Measurements from ENCODE around the gene TRPT1.

The TRPT1 gene

DNA sequence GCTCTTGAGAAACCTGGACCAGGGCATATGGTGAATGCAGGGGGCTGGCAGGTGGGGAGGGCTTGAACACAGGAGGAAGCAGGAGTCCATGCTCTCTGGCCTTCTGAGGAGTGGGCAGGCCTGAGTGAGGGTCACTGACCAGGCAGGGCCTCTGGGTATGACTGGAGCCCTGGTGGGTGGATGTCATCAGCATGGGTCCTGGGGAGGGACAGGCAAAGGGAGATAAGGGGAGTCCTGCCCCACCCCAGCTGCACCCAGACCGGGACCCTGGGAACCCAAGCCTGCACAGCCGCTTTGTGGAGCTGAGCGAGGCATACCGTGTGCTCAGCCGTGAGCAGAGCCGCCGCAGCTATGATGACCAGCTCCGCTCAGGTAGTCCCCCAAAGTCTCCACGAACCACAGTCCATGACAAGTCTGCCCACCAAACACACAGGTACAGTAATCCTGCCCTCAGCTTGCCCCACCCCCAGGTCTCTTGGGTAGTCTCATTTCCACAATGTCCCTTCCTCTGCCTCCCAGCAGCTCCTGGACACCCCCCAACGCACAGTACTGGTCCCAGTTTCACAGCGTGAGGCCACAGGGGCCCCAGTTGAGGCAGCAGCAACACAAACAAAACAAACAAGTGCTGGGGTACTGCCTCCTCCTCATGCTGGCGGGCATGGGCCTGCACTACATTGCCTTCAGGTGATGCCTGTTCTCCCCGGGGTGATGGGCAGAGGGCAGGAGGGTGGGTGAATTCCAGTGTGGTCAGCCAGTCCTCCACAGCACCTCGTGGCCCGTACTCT is 6.4 kb upstream of the TRPT1 start:
- in situ Hi-C loops (cut with MboI; ENCODE audit: low sequenced_read_pairs): loop anchor here (25.0 kb wide), 1 partner anchor 105 kb away; the partner anchor contains the start of gene CCDC88B

DNA sequence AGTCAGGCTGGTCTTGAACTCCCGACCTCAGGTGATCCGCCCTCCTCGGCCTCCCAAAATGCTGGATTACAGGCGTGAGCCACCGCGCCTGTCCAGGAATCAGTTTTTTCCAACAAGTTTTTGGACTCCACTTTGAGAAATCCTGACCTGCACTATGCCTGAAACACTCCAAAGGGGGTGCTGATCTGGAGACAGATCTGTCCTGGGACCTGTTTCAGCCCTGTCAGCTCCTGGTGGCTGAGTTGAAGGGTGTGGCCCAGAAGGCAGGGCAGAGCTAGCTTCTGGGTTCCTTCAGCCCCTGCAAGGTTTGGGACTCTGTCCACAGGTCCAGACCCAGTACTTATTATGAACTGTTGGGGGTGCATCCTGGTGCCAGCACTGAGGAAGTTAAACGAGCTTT is 5.6 kb upstream of the TRPT1 start:
- in situ Hi-C loops (cut with MboI; ENCODE audit: low sequenced_read_pairs): loop anchor here (25.0 kb wide), 1 partner anchor 106 kb away; the partner anchor contains the start of gene CCDC88B

DNA sequence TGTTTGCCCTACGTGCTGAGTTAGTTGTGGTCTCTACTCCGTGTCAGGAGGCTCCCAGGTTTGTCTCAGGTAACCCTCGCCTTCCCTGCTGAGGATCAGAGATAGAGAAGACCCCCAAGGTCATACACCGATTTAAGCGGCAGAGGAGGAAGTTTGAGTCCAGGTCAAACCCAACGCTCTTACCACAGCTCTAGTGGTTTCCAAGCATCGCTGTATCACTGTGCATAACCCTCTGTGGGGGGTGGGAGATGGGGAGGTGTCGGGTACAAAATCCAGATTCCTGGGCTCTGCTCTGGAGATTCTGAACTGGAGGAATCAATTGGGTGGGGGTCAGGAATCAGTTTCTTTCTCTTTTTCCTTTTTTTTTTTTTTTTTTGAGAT is 5.0 kb upstream of the TRPT1 start:
- in situ Hi-C loops (cut with MboI; ENCODE audit: low sequenced_read_pairs): loop anchor here (25.0 kb wide), 1 partner anchor 106 kb away; the partner anchor contains the start of gene CCDC88B

DNA sequence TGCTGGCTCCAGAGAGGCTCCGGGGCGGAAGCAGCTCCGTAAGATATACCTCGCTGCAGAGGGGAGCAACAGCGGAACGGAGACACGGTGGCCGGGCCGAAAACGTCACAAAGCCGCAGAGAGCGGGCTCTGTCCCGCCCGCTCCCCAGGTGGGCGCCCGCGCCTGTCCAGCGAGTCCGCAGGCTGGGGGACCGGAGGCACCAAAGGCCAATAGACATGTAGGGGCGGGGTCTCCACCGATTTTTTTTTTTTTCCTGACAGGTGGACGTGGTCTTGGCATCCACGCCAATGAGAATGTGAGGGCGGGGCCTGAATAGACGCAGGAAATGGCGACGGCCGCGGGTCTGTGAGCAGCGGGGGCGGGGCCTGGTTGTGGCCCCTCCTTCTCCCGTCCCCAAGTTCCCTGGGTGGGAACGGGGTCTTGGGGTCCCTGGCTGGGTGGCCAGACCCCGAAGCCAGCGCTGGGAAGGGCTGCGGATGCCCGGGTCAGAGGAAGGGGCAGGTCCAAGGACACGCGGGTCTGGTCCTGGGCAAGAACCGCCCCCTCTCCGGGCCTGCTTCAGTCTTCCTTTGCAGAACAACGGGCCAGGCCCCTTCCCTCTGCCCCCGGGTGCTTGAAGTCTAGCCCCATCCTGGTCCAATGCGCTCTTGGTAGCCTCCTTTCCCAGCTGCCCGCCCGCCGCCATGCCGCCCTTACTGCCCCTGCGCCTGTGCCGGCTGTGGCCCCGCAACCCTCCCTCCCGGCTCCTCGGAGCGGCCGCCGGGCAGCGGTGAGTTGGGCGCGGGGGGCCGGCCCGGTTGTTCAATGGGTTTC is 4.4 kb upstream of the TRPT1 start, which contains the start of gene DNAJC4:
Gene DNAJC4, plus strand, starts transcription at position 378 of the 814 bp plus-strand sequence. Its CDS starts 307 bp downstream, at position 685.
- in situ Hi-C loops (cut with MboI; ENCODE audit: low sequenced_read_pairs): loop anchor here (25.0 kb wide), 1 partner anchor 107 kb away; the partner anchor contains the start of gene CCDC88B

DNA sequence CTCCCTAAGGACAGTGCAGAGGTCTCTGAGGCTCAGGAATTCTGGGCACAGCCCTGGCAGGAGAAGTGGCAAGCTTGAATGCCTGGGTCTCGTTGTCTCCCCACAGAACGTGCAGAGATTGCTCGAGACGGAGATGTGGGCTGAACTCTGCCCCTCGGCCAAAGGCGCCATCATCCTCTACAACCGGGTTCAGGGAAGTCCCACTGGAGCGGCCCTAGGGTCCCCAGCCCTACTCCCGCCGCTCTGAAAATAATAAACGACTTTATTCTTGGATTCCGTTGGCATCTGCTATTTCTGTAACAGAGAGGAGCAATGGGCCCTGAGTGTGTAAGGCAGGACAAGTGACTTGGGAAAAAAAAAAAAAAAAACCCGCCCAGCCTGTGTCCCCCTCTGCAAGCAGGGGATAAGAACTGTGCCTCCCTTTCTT is 3.8 kb upstream of the TRPT1 start:
- in situ Hi-C loops (cut with MboI; ENCODE audit: low sequenced_read_pairs): loop anchor here (25.0 kb wide), 1 partner anchor 108 kb away; the partner anchor contains the start of gene CCDC88B

DNA sequence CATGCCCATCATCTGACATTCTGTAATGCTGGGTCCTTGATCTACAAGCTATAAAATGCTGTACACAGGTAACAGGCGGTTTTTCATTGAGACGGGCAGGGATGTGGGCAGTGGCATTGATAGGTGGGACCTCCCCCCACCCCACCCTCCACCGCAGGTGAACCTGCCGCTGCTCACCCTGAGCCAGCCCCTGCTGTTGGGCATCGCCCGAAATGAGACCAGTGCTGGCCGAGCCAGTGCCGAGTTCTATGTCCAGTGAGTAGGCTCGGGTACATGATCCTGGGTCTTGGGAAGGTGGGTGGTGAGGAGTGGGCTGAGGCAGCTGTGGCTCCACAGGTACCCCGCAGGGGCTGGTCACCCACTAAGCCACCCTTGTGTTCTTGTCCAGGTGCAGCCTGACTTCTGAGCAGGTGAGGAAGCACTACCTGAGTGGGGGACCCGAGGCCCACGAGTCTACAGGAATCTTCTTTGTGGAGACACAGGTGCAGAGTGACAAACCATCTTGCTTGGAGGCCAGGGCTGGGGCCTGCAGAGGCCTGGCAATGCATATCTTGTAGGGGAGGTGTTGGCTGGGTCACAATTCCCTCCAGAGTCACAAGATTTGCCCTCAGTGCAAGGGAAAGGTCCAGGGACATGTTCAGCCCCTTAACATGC is 3.2 kb upstream of the TRPT1 start:
- in situ Hi-C loops (cut with MboI; ENCODE audit: low sequenced_read_pairs): loop anchor here (25.0 kb wide), 1 partner anchor 108 kb away; the partner anchor contains the start of gene CCDC88B

DNA sequence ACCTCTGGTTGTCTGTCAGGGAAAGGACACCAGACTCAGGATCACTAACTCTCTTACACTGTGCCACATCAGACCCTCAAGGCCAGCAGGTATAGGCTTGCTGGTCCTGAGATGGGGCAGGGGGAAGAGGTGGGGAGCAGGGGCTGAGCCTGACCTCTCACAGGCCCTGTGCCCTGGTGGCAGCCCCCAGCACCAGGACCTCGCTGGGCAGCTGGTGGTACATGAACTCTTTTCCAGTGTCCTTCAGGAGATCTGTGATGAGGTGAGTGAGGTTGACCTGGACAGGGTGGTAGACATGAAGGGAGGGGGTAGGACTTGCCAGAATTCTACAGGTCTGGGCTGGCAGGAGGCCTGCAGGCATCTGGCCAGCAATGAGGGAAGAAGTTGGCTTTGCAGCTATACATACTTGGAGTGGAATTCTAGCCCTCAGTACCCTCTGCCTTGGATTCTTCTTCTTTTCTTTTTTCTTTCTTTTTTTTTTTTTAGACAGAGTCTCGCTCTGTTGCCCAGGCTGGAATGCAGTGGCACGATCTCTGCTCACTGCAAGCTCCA is 1.5 kb upstream of the TRPT1 start:
- in situ Hi-C loops (cut with MboI; ENCODE audit: low sequenced_read_pairs): loop anchor here (25.0 kb wide), 1 partner anchor 110 kb away; the partner anchor contains the start of gene CCDC88B

DNA sequence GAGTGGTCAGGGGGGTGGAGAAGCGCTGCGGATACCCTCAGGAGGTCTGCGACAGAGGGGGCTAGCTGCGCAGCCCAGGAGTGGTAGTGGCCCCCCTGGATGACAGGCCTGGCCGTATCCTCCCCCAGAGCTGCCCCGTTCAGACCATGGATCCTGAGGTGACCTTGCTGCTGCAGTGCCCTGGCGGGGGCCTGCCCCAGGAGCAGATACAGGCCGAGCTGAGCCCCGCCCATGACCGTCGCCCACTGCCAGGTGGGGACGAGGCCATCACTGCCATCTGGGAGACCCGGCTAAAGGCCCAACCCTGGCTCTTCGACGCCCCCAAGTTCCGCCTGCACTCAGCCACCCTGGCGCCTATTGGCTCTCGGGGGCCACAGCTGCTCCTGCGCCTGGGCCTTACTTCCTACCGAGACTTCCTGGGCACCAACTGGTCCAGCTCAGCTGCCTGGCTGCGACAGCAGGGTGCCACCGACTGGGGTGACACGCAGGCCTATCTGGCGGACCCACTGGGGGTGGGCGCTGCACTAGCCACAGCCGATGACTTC is 593 bp upstream of the TRPT1 start:
- in situ Hi-C loops (cut with MboI; ENCODE audit: low sequenced_read_pairs): loop anchor here (25.0 kb wide), 1 partner anchor 111 kb away; the partner anchor contains the start of gene CCDC88B

DNA sequence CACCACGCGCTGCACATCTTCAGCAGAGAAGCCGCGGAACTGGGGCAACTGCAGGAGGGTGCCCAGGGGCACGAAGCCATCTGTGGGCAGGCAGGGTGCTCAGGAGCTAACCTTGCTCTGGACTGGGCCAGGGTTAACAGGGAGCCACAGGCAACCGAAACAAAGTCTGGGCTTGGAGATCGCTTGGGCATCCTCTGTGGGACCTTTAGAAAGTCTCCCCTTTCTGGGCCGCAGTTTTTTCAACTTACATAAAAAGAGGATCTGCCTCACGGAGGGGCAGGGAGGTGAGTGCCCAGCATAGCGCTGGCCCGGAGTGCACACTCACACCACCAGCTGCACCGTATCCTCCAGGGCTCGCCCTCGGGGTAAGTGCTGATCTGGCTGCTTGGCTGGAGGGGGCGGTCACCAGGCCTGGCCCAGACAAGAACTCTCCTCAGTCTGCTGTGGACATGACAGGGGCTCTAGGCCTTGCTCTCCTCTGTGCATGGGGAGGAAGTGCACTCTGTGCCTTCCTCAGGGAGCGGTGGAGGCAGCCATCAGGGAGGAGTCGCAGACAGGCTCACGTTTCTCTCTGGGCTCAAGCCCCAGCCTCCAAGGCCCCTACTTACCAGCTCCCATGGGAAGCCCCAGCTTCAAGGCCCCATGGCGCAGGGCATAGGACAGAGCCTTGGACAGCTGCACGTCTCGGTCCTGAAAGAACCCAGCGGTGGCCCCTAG is 937 bp downstream of the TRPT1 start:
- in situ Hi-C loops (cut with MboI; ENCODE audit: low sequenced_read_pairs): loop anchor here (25.0 kb wide), 1 partner anchor 112 kb away; the partner anchor contains the start of gene CCDC88B

DNA sequence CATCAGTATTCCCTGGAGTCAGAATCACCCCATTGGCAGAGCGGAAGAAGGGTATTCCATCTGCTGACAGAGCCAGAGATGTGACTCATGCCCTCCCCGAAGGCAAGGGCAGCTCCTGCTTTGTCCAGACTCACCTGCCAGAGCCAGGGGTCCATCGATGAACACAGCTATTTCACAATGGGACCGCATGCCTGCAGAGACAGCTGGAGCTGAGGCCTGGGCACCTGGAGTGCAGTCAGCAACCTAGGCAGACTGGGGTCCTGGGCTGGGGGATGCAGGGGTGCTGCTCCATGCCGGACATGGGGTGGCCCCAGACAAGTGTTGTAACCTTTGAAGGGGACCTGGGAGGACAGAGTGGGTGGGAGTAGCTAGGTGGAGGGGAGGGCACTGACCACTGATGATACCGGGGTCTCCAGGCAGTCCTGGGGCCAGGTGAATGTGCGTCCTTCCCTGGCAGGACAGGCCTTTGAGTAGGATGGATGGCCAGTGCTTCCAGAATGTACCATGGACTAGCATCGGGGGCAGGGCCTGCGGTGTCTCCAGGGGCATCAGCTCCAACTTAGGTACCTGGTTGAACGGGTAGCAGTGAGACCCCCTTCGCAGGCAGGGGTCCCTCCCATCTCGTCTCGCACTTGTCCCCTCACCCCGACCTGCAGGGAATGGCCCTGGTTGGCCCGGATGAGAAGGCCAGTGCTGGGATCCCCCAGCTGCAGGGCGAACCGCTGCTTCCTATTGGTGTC is 1.7 kb downstream of the TRPT1 start:
- in situ Hi-C loops (cut with MboI; ENCODE audit: low sequenced_read_pairs): no loop called here

DNA sequence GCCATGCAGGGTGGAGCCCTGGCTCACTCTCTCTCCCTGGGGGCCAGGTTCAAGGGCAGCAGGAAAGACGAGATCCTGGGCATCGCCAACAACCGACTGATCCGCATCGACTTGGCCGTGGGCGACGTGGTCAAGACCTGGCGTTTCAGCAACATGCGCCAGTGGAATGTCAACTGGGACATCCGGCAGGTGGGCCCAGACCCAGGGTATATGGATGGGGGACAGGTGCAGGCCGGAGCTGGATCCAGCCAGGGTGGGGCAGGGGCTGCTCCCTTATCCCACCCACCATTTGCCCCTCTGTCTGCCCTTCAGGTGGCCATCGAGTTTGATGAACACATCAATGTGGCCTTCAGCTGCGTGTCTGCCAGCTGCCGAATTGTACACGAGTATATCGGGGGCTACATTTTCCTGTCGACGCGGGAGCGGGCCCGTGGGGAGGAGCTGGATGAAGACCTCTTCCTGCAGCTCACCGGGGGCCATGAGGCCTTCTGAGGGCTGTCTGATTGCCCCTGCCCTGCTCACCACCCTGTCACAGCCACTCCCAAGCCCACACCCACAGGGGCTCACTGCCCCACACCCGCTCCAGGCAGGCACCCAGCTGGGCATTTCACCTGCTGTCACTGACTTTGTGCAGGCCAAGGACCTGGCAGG is 2.9 kb downstream of the TRPT1 start:
- in situ Hi-C loops (cut with MboI; ENCODE audit: low sequenced_read_pairs): no loop called here

DNA sequence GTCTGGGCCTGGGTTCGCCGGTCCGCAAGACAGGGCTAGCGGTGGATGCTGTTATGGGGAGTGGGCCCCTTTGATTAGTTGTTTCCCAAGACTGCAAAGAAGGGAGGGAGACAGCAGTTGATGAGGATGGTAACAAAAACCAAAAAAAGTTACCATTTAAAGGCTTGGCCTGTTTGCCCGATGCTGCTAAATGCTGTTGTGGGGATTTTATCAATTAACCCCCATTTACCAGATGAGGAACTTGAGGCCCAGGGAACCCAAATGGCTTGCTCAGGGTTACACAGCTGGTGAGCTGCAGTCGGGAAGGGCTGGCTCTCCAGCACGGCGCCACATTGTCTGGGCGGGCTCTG is 3.4 kb downstream of the TRPT1 start:
- in situ Hi-C loops (cut with MboI; ENCODE audit: low sequenced_read_pairs): no loop called here

DNA sequence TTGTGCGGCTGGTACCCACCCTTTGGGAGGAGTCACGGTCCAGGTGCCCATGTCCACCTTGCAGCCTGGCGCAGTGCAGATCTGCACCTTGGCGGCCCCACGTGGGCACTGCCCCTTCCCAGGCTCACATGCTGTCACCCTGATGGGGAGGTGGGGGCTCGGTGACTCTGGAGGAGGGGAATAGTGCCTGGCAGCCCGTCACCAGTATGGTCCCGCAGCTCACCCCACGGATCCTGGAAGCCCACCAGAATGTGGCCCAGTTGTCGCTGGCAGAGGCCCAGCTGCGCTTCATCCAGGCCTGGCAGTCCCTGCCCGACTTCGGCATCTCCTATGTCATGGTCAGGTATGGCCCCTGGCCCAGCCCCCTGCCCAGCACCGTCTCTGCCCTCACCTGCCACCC is 5.2 kb downstream of the TRPT1 start:
- in situ Hi-C loops (cut with MboI; ENCODE audit: low sequenced_read_pairs): no loop called here

DNA sequence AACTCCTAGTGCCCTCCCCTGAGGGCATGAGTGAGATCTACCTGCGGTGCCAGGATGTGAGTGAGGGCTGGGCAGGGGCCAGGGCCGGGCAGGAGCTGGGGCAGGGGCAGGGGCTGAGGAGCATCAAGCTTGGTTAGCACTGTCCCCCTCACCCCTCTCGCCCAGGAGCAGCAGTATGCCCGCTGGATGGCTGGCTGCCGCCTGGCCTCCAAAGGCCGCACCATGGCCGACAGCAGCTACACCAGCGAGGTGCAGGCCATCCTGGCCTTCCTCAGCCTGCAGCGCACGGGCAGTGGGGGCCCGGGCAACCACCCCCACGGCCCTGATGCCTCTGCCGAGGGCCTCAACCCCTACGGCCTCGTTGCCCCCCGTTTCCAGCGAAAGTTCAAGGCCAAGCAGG is 5.7 kb downstream of the TRPT1 start:
- in situ Hi-C loops (cut with MboI; ENCODE audit: low sequenced_read_pairs): no loop called here

DNA sequence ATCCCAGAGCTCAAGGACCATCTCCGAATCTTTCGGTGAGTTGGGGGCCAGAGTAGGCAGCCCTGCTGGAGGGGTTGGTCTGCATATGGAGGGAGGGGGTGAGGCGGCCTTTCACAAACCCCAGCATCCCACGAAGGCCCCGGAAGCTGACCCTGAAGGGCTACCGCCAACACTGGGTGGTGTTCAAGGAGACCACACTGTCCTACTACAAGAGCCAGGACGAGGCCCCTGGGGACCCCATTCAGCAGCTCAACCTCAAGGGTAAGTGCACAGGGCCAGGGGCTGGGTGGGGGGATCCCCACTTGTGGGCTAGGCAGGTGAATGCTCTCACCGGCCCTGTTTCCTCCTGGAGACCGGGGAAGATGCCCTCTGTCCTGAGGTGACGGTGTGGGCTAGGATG is 6.2 kb downstream of the TRPT1 start:
- in situ Hi-C loops (cut with MboI; ENCODE audit: low sequenced_read_pairs): no loop called here

DNA sequence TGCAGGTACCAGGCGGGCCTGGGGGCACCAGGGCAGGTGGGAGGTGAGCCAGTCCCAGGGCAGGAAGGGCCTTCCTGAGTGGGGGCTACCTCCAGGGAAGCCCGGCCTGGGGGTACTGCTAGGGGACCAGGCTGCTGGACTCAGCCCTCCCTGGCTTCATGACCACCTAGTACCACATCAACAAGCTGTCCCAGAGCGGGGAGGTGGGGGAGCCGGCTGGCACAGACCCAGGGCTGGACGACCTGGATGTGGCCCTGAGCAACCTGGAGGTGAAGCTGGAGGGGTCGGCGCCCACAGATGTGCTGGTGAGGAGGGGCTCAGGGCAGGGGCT is 6.7 kb downstream of the TRPT1 start:
- in situ Hi-C loops (cut with MboI; ENCODE audit: low sequenced_read_pairs): no loop called here

DNA sequence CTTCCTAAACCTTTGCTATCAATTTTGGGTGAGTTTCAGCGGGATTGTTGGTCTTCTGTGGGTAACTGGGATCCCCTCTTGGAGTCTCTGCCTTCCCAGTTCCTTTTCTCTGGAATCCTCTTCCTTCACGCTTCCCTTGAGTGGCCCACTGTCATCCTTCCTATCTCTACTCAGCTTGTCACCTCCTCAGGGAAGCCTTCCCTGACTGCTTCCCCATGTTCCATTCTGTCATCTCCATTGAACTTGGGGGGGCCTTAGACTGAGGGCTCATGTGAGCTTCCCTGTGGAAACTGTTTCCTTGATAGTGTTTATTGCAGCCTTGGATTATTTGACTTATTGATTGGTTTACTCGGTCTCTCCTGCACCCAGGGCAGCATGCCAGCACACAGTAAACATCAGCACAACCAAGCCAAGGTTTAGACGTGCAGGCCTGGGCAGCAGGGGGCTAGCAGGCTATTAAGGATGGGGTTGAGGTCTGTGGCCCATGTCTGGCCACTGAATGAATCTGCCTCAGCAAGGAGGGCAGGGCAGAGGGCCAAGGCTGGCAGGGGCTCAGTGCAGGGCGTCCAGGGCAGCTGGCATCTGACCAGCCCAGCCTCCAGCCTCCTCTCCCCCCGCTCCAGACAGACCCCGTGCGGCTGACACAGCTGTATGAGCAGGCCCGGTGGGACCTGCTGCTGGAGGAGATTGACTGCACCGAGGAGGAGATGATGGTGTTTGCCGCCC is 7.2 kb downstream of the TRPT1 start:
- in situ Hi-C loops (cut with MboI; ENCODE audit: low sequenced_read_pairs): no loop called here

DNA sequence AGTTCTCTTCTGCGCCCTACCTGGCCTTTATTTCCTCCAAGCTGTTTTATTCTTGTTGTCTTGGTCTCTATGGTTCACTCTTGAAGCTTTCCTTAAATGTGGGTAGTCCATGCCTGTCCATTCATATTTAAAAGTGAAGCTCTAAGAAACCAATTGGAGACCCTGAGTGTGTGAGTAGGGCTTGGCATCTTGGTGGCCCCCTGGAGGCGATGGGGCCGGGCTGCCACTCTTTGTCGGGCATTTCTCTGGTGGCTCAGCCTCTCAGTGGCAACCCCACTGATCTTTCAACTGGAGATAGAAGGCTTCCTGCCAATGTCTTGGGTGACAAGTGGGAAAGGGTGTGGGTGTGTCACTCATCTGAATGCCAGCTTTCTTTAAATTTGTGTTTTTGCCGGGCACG is 9.1 kb downstream of the TRPT1 start:
- in situ Hi-C loops (cut with MboI; ENCODE audit: low sequenced_read_pairs): no loop called here

Measured in HL-60/S4 treated with phorbol 12-myristate 13-acetate at 8.2 ng/mL for 4 days and 3 days (cell line).